Urothelium cell line (cell line): Measurements from ENCODE around the gene TSPEAR.

Experiments
- DNase-seq: peaks from one replicate; pipeline ENCODE4 v3.0.0; 2011; ENCODE audit warnings: low spot score, mixed read lengths
- FAIRE-seq: peaks from 2 replicates; lab custom pipeline; 2011; peaks lifted over from hg19 to GRCh38; lab: Jason Lieb, UNC

Gene TSPEAR

DNA sequence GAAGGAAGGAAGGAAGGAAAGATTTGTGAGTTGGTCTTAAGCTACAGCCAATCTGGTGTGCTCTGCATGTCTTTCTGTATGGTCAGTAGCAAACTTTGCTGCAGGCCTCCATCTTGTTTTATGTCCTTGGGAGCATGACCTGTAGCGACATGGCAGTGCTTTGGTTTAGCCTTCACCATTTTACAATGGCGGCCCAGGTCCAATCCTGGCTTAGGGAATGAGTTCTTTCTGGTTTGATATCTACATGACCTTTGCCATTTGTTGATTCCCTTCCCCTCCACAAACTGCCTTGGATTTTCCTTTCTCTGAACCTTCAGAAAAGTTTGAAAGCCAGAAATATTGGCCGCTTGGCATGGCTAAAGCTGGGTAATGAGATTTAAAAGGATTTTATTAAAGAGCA, 30.5 kb upstream of the TSPEAR start:
- no peak for DNase-seq
- no peak for FAIRE-seq

DNA sequence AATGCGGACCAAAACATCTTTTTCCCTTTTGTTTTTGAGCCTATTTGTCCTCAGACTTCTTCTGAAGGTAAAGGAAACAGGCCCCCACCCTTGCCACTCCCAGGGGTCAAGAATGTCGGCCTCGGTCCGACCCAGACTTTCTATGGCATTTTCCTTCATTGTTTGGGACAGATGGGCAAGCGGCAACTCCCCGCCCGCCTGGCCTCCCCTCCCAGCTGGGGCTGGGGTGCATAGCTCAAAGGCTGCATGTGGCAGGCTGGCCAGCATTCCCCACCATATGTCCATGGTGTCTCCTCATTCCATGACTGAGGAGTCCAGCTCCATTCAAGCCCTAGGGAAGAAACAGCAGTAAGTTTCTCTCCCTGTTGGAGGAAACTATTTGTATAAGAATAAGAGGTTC, 29.4 kb upstream of the TSPEAR start:
- DNase-seq = no peak

DNA sequence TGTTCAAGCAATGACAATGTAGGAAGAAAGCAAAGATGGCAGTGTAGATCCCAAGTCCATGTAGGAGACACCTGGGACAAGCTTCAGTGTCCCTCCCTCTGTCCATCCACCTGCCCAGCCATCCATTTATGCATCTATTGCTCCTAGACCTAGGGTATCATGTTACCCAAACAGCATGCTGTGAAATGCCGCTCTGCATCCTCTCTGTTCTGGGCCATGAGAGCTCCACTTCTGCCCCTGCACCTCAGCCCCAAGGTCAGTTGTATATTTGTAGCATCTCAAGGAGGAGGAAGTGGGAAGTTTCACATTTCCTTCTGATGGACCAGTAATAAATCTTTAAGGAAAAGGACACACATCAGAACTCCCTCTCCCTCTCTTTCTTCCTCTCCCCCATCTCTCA, 27.9 kb upstream of the TSPEAR start:
- DNase-seq (no peak), FAIRE-seq (no peak)

More for the DNA sequence above, 29.4 kb upstream of the TSPEAR start:
- no peak for FAIRE-seq

DNA sequence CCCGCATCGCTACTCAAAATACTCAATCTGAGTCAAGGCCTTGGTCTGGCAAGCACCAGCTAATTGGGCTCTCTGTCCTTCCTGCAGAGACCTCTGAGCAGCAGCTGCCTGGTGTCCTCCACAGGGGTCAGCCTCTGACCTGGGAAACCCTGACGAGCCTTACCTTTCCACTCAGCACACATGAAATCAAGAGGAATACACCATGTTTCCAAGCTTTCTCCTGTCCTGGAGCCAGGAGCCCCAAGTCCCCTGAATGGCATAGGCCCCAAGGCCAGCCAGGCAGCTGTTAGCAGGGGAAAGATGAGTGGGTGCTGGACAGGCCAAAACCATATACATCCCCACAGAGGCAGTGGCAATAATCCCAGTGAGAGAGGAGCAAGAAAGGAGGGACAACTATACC, 27.2 kb upstream of the TSPEAR start:
- no peak for DNase-seq
- no peak for FAIRE-seq

DNA sequence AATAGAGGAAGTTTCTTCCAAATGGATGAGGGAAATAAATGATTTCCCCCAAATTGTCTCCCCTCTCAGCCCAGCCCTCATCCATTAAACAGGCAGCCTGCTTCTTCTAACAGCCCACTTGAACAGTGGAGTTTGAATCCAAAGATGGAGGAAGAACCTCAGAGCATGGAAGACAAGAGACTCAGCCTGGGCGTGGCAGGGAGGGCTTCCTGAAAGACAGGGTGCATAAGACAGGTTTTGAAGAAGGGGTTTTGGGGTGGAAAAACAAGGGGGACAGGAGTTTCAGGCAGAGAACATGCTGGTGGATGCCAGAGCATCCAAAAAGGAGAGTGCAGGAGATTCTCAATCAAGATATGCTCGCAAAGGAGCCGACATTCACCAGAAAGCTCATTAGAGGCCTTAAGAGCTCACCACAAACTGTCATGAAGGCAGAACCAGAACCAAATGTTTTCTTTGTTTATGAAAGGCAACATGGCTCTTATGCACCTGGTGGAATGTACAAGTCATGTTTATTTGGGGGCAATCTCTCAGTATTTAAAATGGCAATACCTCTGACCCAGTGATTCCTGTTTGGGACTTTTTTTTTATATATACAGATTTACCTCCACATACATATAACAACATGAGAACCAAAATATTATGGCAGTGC, 26.5 kb upstream of the TSPEAR start:
- DNase-seq (no peak), FAIRE-seq (no peak)

DNA sequence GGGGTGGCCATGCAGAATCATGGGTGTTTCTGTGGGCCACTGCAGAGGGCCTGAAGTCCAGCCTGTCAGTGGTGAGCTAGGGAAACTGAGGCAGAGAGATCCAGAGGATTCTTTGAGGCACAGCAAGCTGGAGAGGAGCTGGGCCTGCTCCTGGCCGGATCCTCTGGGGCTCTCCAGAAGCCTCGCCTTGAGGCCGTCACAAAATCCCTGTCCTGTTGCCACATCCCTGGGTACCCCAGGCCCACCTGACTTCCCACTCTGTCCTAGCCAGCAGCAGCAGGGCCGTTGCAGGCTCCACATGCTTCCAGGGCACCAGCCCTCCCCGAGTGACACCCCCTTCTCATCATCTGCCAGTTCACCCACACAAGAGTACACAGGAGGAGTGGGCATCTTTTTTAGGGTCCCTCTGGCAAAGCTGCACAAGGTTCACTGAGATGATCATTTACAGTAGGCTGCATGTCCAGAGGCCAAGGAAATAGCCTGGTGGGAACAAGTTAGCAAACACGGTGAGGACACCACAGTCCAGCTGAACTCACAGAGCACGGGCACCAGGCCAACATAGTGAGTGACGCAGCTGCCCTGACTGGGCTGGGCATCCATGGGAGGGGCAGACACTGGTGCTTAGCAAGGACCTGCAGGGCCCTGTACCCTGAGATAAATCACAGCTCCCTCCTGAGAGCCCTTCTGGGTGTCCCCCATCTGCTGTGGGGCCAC, 25.1 kb upstream of the TSPEAR start:
- DNase-seq = no peak
- FAIRE-seq = no peak

DNA sequence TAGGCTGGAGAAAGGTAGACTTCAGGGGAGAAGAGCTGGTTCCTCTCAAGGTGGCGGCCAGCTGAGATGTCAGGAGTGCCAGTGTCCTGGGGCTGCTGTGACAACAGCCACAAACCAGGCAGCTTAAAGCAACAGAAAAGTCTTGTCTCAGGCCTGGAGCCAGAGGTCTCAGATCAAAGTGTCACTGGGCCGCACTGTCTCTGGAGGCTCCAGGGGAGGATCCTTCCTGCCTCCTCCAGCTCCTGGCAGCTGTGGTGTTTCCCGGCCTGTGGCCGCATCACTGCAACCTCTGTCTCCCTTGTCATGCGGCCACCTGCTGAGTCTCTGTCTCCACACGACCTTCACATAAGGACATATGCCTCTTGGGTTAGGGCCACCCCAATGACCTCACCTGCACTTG, 24.4 kb upstream of the TSPEAR start:
- FAIRE-seq = no peak
- DNase-seq = no peak

DNA sequence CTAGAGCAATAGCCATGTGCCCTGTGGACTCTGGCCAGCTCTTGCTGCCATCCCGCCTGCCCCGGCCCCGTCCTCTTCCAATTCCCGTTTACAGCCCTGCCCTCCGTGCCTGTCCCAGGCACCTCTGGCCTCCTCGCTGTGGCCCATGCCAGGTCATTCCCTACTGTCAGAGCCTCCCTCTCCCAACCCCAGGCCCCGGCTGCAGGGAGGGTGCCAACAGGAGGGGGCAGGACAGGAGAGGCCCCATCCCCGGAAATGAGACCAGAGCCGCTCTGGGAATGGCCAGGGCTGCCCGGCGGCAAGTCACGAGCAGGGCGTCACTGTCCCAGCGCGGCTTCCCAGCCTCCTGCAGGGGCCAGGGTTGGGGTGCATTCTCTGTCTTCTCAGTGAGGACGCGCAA, 23.5 kb upstream of the TSPEAR start:
- DNase-seq = no peak
- FAIRE-seq = no peak

DNA sequence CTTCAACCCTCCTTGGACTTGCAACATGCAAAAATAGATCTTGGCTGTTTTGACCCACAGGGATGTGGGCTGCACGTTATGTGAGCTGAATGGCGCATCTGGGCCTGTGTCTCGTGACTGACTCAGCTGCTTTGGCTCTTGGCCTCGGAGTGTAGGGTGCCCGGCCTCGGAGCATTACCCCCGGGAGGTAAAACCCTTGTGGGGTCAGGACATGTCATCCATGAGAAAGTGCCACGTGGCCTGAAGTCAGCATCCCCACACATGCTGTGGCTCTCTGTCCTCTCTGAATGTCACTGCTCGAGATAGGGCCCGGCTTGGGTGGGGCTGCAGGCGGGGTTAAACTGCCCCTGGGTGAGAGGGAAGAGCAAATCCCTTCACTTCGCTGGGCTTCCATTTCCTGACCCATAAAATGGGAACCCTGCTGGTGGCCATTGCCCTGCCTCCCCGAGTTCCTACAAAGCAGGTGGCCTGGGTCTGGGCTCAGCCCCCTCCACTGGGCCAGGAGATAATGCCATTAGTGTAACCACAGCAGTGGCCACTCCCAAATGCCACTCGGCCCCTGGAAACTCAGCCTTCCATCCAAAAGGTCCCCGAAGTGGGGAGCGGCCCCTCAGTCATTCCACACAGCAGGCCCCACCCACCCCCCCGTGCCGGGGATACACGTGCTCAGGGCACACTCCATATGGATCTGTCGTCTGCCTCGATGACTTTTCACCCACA, 22.8 kb upstream of the TSPEAR start:
- no peak for FAIRE-seq
- no peak for DNase-seq

DNA sequence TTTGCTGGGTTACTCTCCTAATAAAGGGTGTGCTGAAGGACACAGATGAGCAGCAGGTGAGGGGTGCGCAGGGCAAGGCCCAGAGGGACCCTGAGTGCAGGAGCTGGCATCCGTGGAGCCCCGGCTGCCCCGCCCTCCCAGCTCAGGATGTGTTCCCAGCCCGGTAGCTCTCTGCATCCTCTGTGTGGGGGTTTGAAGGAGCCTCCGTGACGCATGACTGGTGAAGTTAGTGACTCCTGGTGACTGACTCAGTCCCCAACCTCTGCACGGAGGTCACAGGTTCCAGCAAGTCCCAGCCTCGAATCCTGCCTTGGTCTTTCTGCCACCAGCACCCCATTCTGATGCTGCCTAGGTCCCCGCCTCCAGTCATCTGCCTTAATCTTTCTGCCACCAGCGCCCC, 21.6 kb upstream of the TSPEAR start:
- FAIRE-seq (no peak), DNase-seq (no peak)

DNA sequence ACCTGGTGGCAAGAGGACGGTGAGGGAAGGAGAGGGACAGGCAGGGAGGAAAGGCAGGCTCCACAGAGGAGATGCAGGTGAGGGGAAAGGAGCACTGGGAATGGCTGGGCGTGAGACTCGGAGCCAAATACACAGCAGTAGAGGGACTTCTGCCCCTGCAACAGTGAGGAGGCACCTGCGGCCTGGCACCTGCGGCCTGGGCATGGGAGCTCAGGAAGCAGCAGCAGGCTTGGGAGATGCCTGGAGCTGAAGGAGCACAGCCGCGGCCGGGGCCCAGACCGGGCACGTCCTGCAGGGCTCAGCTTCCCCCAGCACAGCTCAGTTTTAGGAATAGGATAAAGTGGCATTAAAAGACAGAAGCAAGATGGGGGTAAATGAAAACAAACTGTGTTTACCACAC, 20.9 kb upstream of the TSPEAR start:
- no peak for FAIRE-seq

DNA sequence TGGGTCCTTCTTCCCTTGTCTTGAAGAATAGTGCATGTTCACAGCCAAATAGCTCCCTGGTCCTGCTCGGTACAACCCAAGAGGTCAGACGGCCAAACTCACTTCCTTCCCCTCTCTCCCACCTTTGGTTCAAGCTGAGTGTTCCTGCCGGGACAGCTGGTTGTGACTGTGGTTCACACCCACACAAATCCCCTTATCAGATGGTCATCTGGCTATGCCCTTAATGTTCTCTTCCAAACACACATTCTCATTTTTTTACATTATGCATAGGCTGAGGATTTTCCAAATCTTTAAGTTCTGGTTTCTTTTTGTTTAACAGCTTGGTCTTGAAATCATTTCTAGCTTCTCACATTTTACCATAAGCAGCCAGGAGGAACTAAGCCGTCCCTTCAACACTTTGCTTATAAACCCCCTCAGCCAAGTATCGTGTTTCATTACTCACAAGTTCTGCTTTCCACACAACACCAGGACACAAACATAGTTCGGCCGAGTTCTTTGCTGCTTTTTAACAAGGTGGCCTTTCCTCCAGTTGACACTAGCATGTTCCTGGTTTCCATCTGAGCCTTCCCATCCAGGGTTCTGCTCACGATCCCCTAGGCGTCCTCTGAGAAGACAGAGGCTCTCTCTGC, 19.7 kb upstream of the TSPEAR start:
- no peak for DNase-seq
- FAIRE-seq = no peak

More for the DNA sequence above, 20.9 kb upstream of the TSPEAR start:
- DNase-seq = no peak

DNA sequence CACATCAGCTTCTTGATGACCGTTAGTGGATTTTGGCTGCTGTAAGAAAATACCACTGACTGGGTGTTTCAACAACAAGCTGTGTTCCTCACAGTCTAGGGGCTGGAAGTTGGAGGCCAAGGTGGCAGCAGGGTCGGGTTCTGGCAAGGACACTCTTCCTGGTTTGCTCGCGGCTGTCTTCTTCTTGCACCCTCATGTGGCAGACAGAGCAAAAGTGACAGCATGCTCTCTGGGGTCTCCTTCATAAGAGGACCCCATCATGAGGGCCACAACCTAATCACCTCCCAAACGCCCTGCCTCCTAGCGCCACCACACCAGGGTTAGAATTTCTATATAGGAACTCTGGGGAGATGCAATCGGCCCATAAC, 18.6 kb upstream of the TSPEAR start:
- no peak for FAIRE-seq

DNA sequence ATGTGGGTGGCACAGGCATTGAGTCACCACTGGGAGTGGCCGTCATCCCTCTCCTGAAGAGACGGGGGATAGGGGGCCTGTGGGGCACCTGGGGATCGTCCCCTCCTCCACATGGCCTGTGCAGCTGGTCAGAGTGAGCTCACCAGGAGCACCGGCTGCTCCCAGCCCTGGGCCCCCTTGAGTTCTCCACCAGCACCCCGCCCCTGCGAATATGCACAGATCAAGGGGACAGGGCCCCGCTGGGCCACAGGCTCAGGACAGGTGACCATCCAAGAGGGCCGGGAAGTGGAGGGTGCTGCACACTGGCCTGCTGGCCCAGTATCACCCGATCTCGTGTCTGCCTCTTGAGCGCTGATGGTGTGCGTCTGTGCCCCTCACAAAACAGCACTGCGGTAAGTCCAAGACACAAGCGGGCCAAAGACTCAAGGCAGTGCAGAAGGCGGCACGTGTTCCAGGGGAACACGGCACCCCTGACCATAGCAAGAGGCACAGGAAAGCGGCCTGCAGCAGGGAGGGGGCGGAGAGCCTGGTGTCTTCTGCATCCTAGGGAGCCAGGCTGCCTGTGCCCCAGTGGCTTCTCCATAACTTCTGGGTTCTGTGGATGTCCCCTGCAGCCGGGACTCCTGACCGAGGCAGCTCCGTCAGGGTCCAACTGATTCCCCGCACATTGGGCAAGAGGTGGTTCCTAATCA, 18.1 kb upstream of the TSPEAR start:
- DNase-seq = no peak
- no peak for FAIRE-seq

More for the DNA sequence above, 18.6 kb upstream of the TSPEAR start:
- no peak for DNase-seq

DNA sequence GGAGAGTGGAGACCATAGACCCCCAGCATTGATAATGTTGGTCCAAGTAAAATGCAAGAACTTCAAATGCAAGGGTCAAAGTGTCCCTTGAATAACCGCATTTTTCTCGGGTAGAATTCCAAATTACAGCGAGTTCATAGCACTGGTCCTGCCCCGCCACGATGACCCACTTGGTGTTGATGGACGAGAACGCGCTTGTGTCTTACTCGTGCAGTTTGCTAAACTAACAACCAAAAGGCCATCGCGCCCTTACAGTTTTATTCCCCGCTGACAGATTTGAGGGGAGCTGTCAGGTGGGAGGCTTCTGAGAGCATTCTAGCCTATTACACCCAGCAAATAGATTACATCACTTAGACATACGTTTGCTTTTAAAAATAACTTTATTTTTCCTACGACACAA, 17.3 kb upstream of the TSPEAR start:
- FAIRE-seq (no peak), DNase-seq (no peak)

DNA sequence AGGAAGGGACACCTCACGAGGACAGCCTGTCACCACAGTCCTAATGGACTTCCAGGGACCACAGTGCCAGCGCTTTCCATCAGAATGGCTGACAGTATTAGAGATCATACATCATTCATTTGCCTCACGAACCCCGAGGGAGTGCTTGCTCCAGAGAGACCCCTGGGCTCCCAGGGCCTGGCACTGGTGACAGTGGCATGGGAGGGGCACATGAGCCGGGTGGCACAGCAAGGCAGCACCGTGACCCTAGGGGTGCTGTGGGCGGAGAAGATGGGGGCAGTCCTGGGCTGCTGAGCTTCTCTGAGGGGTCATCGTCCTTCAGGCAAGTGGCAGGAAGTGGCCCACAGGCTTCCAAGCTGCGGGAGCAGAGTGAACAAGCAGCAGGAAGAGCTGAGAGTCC, 16.4 kb upstream of the TSPEAR start:
- FAIRE-seq (no peak), DNase-seq (no peak)

DNA sequence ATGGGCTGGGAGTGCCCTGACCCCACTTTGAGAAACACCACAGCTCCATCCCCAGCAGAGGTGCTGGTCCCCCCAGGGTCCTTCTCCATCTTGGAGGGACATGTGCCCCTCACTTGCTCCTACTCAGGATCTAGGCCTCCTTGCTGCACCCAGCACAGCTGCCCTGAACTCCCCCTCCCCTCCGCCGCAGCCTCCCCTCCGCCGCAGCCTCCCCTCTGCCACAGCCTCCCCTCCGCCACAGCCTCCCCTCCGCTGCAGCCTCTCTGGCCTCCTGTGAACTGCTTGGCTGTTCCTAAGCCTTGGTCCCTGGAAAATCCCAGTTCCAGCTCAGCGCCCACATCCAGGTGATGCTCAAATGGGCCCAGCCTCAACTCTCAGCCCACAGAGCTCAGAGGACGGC, 15.9 kb upstream of the TSPEAR start:
- FAIRE-seq (no peak), DNase-seq (no peak)

DNA sequence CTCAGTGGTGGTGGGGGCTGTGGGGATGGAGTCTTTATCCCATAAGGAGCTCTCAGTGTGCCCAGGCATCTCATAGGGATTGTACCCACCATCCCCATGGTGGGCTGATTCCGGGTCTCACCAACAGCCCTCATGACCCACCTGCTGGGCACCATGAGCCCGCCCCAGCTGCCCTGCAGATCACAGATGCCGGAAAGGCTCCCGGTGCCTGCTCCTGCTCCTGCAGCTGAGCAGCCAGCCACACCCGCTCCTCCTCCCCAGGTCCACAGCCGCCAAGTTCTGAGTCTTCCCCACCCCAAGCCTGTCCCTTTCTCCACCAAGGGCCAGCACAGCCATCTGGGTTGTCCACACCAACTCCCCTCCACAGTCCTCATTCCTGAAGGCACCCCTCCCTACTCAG, 15.5 kb upstream of the TSPEAR start:
- DNase-seq = no peak
- FAIRE-seq = no peak

DNA sequence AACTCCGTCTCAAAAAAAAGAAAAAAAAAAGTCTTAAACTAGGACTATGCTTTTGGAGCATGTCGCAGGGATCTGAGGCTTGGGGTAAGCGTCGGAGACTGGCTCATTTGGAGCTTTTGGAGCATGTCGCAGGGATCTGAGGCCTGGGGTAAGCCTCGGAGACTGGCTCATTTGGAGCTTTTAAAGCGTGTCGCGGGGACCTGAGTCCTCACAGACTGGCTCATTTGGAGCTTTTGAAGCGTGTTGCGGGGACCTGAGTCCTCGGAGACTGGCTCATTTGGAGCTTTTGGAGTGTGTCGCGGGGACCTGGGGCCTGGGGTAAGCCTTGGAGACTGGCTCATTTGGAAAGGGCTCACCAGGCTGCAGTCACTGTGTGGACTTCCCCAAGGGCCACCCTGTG, 13.6 kb upstream of the TSPEAR start:
- DNase-seq = no peak
- no peak for FAIRE-seq

DNA sequence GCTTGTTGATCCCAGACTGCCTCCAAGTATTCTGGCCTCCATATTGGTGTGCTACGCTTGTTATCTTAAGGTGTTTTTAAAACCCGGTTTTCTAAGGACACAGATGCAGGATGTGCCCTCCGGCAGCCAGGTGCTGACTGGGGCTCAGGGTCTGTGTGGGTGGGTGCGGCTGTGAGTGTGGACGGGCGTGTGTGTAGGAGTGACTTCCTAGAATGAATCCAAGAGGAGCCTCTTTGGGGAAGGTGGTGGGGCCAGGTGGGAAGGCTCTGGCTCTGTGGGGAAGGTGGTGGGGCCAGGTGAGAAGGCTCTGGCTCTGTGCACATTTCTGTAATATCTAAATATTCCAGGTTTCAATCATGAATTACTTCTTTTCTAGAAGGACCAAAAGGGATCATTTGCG, 12.8 kb upstream of the TSPEAR start:
- no peak for FAIRE-seq
- DNase-seq = no peak
